ENCODE results near the gene SPATA1. TPM values are rescaled to one million over a fixed set of nuclear protein-coding genes. Genes with fewer than 3 reads are reported as not detected.
A peak's percentile ranks its signal among the peaks of the same experiment; 100 is the strongest.
"Not testable (repeated sequence)": the region's sequence is repeated elsewhere in the genome, so short reads cannot be mapped to it uniquely, and the experiment has no call there.

The SPATA1 gene
- total RNA-seq, 2 donors from 2014 or later = 0.61 to 1.1 TPM

DNA sequence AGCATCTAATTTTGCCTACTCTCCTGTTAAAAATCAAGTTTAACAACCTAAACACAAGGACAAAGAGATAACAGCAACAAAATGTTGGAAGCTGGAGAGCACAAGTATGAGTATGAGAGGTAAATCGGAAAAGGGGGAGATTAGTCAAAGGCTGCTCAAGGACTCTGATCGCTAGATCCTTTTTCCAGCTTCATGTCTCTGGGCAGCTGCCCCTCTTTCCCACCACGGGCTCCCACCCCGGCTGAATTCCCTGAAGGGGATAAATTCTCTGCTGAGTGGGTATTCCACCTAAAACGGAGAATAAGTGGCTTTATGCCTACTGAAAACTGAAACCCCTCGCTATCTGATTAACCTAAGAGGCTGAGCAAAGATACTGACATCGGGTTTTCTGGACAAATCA is 68.8 kb downstream of the SPATA1 start:
- ATAC-seq (no peak), DNase-seq (no peak)
- intact Hi-C loops (cut with DNase I, micrococcal nuclease) = loop anchor here in 1 of 2 donors (10.0 kb wide), 1 partner anchor 70 kb away; the partner anchor contains the start of genes GNG5 and SPATA1

DNA sequence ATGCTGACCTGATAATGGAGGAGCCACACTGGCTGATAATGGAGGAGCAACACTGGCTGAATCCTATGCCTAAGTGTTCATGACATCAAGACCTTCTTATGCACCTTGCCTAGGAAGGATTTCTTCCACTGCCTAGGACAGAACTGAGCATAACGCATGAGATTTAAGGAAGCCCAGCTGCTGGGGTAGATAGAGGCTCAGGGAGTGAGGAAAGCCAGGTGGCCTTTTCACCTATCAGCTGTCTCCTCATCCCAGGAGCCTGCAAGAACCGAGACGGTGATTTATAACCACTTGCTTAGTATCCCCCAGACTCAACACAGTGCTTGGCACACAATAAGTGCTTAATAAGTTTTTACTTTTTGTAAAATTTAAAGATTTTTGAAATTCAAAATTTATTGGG is 75.5 kb downstream of the SPATA1 start:
- DNase-seq (no peak), ATAC-seq (no peak)
- intact Hi-C loops (cut with DNase I, micrococcal nuclease) = no loop called here

DNA sequence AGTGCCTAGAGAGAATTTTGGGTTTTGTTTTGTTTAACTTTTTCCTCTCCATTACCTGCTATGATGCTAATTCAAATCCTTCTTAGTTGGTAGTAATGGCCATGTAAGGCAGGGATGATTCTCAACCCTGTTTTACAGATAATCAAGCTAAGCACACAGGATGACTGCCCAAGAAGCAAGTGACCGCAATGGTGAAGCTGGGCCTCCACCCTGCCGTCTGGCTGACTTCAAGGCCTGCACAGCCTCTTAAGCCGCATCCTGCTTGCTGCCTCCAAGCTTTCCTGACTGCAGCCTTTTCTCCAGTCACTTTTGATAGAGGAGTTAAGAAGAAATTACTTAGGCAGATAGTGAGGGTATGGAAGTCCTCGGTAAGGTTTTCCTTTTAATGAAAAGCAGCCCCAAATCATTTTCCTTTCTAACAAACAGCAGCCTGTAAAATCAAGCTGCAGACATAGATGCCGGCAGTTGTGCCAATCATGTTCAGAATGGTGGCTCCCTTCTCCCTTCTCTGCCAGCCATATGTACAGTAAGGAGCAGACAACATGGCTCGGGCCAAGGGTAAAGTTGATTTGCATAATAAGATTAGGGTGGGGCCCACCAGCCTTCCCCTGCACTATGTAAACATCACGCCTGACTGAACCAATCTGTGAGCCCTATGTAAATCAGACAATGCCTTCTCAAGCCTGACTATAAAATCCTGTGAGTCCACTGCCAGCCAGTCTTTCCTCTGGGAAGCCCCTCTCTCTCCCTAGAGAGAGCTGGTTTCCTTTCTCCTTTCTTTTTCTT is 76.8 kb downstream of the SPATA1 start:
- peak in 1 of 2 donors; percentile 10 for DNase-seq
- ATAC-seq = peak; percentile 84
- intact Hi-C loops (cut with DNase I, micrococcal nuclease) = no loop called here

DNA sequence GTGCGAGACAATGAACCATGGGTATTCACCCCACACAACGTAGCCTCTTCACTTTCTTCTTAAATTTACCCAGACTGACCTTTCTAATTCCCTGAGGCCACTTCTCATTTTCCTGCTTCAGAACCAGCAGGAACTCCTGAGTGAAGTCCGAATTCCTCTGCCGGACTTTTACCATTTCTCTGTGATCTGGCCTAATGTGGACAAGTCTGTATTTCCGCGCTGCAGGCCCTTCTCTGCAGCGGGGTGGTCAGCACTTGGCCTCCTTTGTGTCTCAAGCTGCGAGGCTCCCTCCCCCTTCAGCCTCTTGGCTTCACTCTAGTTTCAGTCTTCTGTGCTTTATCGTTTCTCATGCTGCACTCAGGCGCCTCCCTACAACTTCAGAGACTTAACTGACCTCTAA is 77.5 kb downstream of the SPATA1 start:
- intact Hi-C loops (cut with DNase I, micrococcal nuclease) = no loop called here
- DNase-seq (no peak), ATAC-seq (no peak)

DNA sequence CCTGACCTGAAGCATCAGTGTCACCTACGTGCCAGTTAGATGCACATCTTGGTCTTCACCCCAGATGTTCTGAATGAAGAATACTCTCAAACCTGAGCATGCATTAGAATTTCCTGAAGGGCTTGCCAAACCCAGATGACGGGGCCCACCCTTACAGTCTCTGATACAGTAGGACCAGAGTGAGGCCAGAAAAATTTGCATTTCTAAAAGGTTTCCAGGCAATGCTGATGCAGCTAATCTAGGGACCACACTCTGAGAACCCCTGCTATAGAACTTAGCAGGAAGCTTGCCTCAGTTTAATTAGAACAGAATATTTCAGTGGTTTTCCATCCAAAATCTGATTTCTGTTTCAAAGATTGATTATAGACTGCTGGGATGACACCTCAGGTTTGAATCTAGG is 77.9 kb downstream of the SPATA1 start:
- ATAC-seq = no peak
- intact Hi-C loops (cut with DNase I, micrococcal nuclease) = no loop called here
- no peak for DNase-seq

DNA sequence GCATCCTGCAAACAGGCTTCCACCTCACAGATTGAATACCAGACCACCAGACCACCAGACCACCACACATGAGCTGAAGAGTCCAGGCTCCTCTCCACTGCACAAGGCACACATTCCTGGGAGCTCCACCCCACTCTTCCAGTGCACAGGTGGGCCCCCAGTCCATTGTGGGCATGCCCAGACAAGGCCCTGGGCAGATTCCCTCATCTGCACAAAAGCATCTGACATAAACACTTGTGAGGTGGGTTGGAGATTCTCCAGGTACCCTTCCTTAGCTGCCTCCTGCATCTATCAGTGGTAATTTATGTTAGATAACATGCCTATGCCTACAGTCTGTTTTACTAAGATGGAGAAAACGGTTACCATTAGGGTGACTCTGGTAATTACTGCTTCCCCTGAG is 79.6 kb downstream of the SPATA1 start:
- ATAC-seq (no peak), DNase-seq (no peak)
- intact Hi-C loops (cut with DNase I, micrococcal nuclease) = no loop called here

DNA sequence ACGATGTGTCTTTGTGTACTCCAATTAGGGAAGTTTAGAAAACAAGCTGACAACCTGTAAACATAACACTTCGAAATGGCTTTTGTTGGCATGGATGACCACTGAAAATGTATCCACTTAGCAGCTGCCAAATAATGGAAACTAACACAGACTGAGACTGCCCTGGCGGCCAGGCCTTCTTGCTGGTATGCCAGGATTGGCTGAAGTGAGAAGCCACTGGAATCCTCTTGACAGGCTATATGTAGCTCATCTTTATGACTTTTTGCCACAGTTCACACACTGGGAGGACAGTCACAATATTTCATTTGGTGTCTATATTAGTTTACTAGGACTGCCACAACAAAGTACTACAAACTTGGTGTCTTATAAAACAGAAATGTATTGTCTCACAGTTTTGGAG is 80.9 kb downstream of the SPATA1 start:
- intact Hi-C loops (cut with DNase I, micrococcal nuclease) = no loop called here
- no peak for ATAC-seq
- DNase-seq = no peak

DNA sequence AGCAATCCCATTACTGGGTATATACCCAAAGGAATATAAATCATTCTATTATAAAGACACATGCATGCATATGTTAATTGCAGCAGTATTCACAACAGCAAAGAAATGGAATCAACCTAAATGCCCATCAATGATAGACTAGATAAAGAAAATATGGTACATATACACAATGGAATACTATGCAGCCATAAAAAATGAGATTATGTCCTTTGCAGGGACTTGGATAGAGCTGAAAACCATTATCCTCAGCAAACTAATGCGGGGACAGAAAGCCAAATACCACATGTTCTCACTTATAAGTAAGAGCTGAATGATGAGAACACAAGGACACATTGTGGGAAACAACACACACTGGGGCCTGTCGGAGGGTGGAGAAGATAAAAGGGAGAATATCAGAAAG is 88.8 kb downstream of the SPATA1 start:
- DNase-seq; ATAC-seq; intact Hi-C loops (cut with DNase I, micrococcal nuclease): not testable (repeated sequence)

DNA sequence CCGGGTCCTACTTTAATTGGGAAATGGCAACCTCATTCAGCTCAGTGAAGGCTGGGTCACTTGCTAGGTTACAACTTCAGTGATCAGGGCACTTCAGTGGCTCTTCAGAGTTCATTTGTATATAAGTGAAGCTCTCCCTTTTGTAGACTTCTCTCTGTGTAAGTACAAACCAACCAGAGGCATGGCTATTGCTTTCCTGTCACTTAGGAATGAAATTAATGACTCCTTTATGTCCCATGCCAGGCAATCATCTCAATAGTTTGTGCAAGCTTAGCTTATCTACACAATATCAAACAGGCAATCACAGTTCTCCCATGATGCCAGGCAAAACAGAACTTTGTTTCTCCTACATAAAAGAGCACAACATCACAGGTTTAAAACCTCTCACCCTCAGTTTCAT is 90.8 kb downstream of the SPATA1 start:
- DNase-seq (no peak), ATAC-seq (no peak)
- intact Hi-C loops (cut with DNase I, micrococcal nuclease) = no loop called here

DNA sequence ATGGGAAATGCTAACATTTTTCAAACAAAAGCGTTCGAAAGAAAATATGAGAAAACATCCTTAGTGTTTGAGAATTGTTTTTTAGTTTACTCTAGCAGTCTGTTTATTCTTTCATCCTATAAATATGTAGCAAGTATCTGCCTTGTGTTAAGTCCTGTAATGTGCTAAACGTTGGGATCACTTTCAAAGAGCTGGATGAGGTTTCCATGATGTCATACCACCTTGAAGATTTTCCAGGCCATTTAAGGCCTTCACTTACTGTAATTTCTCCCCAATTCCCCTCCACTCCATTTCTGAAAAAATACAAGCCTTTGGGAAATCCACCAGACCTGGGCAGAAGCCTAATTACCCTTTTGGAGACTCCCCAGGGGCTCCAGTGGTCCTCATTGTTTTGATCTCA is 92.2 kb downstream of the SPATA1 start:
- ATAC-seq = no peak

DNA sequence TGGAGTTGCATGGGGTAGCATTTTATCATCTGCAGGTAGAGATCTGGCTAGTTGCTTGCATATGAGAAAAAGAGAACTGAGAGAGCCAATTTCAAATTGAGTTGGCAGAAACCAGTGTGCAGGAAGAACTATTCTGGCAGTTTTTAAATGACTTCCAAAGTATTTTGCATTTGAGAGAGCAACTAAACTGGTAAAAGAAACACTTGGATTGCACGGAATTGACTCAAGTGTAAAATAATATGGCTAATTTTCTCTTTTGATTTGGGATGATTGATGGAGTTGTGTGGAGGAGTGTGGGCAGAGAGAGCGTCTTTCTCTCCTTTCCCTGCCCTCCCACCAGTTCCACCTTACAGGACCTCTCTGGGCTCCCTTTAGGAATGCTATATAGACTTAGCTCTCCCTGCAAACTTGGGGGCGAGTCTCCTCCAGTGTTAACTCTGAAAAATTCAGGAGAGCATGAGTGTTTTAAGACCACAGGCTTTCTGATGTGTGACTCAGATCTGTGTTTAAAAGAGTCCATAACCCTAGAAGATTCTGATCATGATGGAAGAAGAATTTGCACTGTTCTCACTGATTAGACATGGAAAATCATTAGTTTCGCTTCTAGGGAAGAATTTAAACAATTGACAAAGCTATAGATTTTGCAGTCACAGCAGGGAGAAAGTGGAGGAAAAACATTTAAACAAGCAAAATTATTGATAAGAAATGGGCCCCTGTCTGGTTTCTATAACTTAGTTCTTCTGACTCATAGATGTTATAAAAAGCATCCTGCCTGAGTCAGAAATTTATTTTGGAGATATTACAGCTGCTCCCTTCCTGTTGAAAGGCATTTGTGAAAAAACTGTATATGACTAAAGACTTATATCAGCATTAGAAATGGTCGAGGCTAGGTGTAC is 92.9 kb downstream of the SPATA1 start:
- no peak for DNase-seq
- intact Hi-C loops (cut with DNase I, micrococcal nuclease) = no loop called here
- no peak for ATAC-seq

More for the DNA sequence above, 92.2 kb downstream of the SPATA1 start:
- intact Hi-C loops (cut with DNase I, micrococcal nuclease) = no loop called here
- DNase-seq = no peak

DNA sequence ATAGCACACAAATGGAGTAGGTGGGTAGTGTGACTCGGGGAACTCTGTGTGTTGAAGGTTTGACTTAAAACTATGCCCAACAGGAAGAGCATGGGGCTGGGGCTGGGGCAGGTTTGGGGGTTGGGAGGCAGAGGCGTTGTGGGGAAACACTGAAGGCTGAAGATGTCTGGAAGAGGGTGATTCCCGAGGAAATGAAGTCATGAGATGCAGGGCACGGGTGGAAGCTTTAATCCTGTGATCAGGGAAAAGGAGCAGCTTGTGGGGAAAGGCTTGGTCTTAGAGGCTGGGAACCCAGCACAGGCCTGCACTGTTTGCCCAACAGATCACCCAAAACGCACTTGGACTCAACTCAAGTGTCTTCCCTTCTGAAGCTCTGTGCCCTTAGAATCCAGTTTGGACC is 94.6 kb downstream of the SPATA1 start:
- DNase-seq (no peak), ATAC-seq (no peak)
- intact Hi-C loops (cut with DNase I, micrococcal nuclease) = no loop called here

DNA sequence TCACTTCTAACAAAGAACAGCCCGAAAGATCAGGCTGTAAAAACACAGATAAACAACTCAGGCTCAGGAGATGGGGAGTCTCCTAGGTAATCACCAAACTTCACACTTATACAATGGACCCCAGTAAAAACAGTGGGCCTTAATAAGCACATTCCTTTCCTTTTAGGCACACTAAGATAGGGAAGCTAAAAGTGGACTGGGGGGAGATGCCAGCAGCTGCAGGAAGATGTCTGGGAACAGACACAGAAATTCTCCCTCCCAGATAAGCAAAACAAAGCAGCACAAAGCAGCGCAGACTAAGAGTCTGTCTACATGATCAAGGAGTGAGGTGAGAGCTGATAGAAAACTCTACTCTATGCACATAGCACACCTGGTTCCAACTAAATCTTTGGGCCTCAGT is 97.0 kb downstream of the SPATA1 start:
- ATAC-seq = no peak
- intact Hi-C loops (cut with DNase I, micrococcal nuclease) = no loop called here
- DNase-seq = no peak

DNA sequence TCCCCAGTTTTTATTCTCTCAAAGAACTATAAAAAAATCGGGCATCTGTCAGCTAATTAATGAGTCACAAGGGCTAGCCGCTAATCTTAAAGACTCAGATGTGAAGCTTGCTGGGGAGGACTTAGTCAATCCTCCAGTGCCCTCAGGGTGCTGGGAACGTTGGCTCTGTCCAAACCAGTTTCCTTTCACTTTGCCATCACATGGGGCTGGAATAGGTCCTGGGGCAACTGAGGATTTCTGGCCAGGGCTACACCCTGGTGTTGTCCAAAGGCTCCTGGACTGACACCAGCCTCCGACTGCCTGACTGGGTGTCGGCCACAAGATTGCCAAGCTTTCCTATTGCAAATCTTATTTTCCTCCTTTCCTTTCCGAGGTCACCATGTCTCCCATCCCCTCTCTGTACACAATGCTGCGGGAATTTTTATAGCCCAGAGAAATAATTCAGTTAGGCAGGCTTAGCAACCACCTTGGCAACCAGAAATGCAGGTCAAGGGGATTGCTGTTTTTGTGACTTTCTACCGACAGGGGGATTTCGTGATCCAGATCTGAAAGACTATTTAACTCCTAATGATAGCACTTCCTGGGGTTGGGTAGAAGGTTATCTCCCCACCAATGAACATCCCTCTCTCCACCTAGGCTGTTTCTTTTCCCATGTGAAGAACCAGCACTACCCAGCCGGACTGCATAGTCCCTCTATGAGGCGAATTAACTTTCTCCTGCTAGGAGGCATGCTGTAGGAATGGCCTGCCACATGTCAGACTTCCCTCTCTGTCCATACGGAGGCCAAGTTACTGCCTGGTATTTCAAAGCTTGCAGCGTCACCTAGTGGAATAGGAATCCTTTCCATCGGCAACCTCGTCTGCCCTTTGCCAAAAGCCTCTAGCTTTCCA is 98.0 kb downstream of the SPATA1 start:
- ATAC-seq (no peak), DNase-seq (no peak)
- intact Hi-C loops (cut with DNase I, micrococcal nuclease) = no loop called here

DNA sequence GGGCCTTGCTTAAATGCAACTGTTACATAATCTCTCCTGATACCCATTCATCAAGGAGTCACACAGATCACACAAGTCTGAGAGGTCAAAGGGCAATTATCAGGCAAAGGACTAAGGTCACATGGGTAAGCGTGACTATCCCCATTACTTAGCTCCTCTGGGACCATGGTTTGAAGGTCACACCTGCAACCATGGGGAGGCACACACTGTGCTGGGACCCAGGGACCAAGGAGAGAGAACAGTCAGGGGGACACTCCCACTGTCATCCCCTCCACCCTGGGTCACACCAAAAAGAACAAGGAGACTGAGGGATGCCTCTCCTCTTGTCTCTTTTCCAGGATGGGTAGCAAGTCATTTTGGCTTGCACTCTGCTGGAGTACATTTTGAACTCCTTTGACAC is 99.0 kb downstream of the SPATA1 start:
- intact Hi-C loops (cut with DNase I, micrococcal nuclease) = no loop called here
- no peak for DNase-seq
- no peak for ATAC-seq

DNA sequence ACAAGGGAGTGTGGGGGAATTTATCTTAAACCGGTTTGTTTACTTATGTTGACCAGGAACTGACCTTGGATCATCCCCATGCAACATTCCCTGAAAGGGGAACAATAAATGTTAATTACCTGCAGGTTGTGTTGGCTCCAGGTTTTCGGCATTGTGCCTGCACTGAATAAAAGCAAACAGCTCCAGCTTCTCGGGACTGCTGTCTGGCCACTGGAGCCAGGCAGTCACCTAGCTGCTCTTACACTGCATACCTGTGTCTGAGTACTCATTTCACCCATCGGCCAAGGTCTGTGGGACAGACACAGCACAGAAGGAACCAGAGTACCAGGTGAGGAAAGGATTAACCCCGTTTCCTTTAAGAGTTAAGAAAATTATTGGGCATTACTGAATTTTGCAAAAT is 100.8 kb downstream of the SPATA1 start:
- intact Hi-C loops (cut with DNase I, micrococcal nuclease) = no loop called here
- ATAC-seq = no peak
- DNase-seq = no peak

DNA sequence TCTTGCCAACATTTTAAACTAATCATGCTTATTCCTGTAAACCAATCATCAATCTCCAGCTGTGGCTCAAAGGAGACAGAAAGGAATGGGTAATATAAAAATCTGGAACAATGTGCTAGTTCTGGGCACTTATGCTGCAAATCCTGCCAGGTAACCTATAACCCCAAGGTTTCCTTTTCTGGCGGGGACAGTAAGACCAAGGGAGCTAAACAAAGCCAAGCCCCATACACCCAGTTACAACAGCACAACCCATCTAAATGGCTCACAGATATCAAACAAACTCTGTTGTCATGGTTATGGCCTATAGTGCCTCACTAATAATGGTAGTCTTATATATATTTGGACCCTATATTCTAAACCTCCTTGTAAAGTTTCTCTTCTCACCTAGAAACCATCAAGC is 104.9 kb downstream of the SPATA1 start:
- intact Hi-C loops (cut with DNase I, micrococcal nuclease) = loop anchor here in 1 of 2 donors (10.0 kb wide), 1 partner anchor 176 kb away; no protein-coding TSS in a partner anchor
- DNase-seq (no peak), ATAC-seq (no peak)

DNA sequence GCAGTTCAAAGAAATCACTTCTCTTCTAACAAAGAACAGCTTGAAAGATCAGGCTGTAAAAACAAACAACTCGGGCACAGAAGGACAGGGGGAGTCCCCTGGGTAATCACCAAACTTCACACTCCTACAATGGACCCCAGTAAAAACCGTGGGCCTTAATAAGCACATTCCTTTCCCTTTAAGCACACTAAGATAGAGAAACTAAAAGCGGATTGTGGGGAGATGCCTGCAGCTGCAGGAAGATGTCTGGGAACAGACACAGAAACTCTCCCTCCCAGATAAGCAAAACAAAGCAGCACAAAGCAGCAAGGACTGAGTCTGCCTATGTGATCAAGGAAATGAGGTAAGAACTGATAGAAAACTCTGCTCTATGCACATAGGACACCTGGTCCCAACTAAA is 105.6 kb downstream of the SPATA1 start:
- DNase-seq (no peak), ATAC-seq (no peak)
- intact Hi-C loops (cut with DNase I, micrococcal nuclease) = loop anchor here in 1 of 2 donors (10.0 kb wide), 1 partner anchor 177 kb away; no protein-coding TSS in a partner anchor

DNA sequence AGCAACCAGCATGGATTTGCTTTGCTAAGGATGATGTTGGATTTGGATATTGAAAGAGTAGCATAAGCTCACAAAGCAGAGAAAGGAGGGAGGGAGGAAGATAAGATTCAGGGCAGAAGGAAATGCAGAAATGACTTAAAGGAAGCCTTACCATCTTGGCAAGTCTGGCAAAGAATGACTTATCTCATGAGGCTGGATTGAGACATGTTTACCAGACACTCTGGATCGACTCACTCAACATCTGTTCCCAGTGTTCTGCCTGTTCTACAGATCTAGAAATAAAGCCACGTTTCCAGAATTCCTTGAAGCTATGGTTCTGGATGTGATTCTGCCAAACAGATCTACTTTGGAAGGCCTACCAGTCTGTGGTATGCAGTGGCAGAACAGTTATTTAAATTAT is 106.8 kb downstream of the SPATA1 start:
- intact Hi-C loops (cut with DNase I, micrococcal nuclease) = loop anchor here in 1 of 2 donors (10.0 kb wide), 1 partner anchor 178 kb away; no protein-coding TSS in a partner anchor
- no peak for DNase-seq

More for the DNA sequence above, 106.8 kb downstream of the SPATA1 start:
- no peak for ATAC-seq

Measured in left colon (tissue), 2 donors.